A549 (cell line): ENCODE data around the gene CNTNAP1. TPM values are rescaled to one million over a fixed set of nuclear protein-coding genes. Genes with fewer than 3 reads are reported as not detected.
"Not testable (repeated sequence)": the region's sequence is repeated elsewhere in the genome, so short reads cannot be mapped to it uniquely, and the experiment has no call there.

Source experiments
- ATAC-seq, 2 experiments: fragments of 200-7000 bp in 1 of 2; fragments of >200 bp in 1 of 2; cut with Nextera tagmentation in 1 of 2; cut with Tn5 transposase in 1 of 2; 3 replicates each; pipeline versions ENCODE4 v1.8.0 to v1.9.1; 2018 to 2020; ENCODE audit warnings: mild to moderate bottlenecking in 1 of 2, moderate library complexity in 1 of 2
- CTCF ChIA-PET: fragments of 300-600 bp; sonication (Branson Sonifier 250); formaldehyde crosslinking; extraction: SDS; loops from one replicate; lab custom pipeline; 2021; ENCODE audit warnings: antibody characterized with exemption, inconsistent platforms; lab: Yijun Ruan, JAX
- POLR2A ChIA-PET: fragments of 350-600 bp; formaldehyde crosslinking; extraction: SDS; loops from one replicate; lab custom pipeline; 2021; ENCODE audit warnings: antibody characterized with exemption, inconsistent platforms; lab: Yijun Ruan, JAX
- DNase-seq, 2 experiments: peaks; one replicate each; pipeline versions ENCODE4 v3.0.0 to v3.0.0-alpha.2; 2011 to 2016; ENCODE audit warnings: low read depth in 1 of 2, low spot score in 1 of 2
- FAIRE-seq: peaks from 2 replicates; lab custom pipeline; 2011; peaks lifted over from hg19 to GRCh38; lab: Jason Lieb, UNC
- H3K27ac ChIP-seq, 2 experiments: fragments of >200 bp; sonication (Bioruptor Twin); formaldehyde crosslinking; 3 replicates each; pipeline ENCODE4 v1.5.1; 2016 to 2017
- H3K4me1 ChIP-seq: fragments of >200 bp; sonication (Bioruptor Twin); formaldehyde crosslinking; 3 replicates; pipeline ENCODE4 v1.6.1; 2016
- H3K4me2 ChIP-seq: fragments of >200 bp; sonication (Bioruptor Twin); formaldehyde crosslinking; 3 replicates; pipeline ENCODE4 v1.6.1; 2016
- H3K4me3 ChIP-seq: fragments of >200 bp; sonication (Bioruptor Twin); formaldehyde crosslinking; 3 replicates; pipeline ENCODE4 v1.5.1; 2016
- H3K9me3 ChIP-seq: fragments of >200 bp; sonication (Bioruptor Twin); formaldehyde crosslinking; 3 replicates; pipeline ENCODE4 v1.6.1; 2016
- CBX2 ChIP-seq: fragments of 200-600 bp; sonication (generic); IDR thresholded peaks from 2 replicates; pipeline ENCODE4 v1.6.1; 2016; ENCODE audit warnings: low read depth, mild to moderate bottlenecking, borderline replicate concordance
- CEBPB ChIP-seq, 2 experiments: fragments of >200 bp in 1 of 2; sonication (Bioruptor Twin) in 1 of 2; formaldehyde crosslinking in 1 of 2; IDR thresholded peaks; 2 replicates each; pipeline ENCODE4 v1.6.1; 2012 to 2016
- CHD2 ChIP-seq: fragments of 150-350 bp; IDR thresholded peaks from 2 replicates; pipeline ENCODE4 v1.6.1; 2014; ENCODE audit warnings: low read length; ENCODE audit not compliant: partially characterized antibody
- EHF ChIP-seq: fragments of 250-450 bp; sonication (Bioruptor Pico); IDR thresholded peaks from 2 replicates; pipeline ENCODE4 v1.5.0; 2020; ENCODE audit warnings: mild to moderate bottlenecking
- EP300 ChIP-seq, 2 experiments: fragments of >200 bp; sonication (Bioruptor Twin); formaldehyde crosslinking; IDR thresholded peaks; 2 replicates in 1 of 2; 3 replicates in 1 of 2; pipeline ENCODE4 v1.6.1; 2016 to 2017
- HDAC2 ChIP-seq: fragments of 200-600 bp; sonication (generic); IDR thresholded peaks from 2 replicates; pipeline ENCODE4 v1.6.1; 2016
- HOXB5 ChIP-seq: fragments of 250-450 bp; sonication (Bioruptor Pico); IDR thresholded peaks from 2 replicates; pipeline ENCODE4 v1.5.0; 2020; ENCODE audit warnings: mild to moderate bottlenecking, moderate library complexity
- JUNB ChIP-seq: fragments of >200 bp; sonication (Bioruptor Twin); formaldehyde crosslinking; IDR thresholded peaks from 2 replicates; pipeline ENCODE4 v1.6.1; 2016
- KDM1A ChIP-seq: fragments of 200-600 bp; sonication (generic); IDR thresholded peaks from 2 replicates; pipeline ENCODE4 v1.6.1; 2016; ENCODE audit warnings: low read depth, mild to moderate bottlenecking
- MYC ChIP-seq: IDR thresholded peaks from 2 replicates; pipeline ENCODE4 v1.6.1; 2012; ENCODE audit warnings: mild to moderate bottlenecking, inconsistent platforms, low read length, improper control_type of control experiment, borderline replicate concordance
- RCOR1 ChIP-seq: fragments of 150-350 bp; IDR thresholded peaks from 2 replicates; pipeline ENCODE4 v1.6.1; 2014; ENCODE audit warnings: antibody characterized with exemption, low read length, low read depth
- TP53 ChIP-seq: fragments of 250-450 bp; sonication (Bioruptor Pico); IDR thresholded peaks from 2 replicates; pipeline ENCODE4 v1.5.0; 2021; ENCODE audit warnings: mild to moderate bottlenecking, moderate library complexity
- ZFP36 ChIP-seq: fragments of 450-650 bp; IDR thresholded peaks from 2 replicates; pipeline ENCODE4 v1.6.1; 2014; ENCODE audit warnings: borderline replicate concordance; ENCODE audit not compliant: partially characterized antibody
- ZNF302 ChIP-seq: fragments of 250-450 bp; sonication (Bioruptor Pico); IDR thresholded peaks from 2 replicates; pipeline ENCODE4 v1.9.0; 2021; ENCODE audit warnings: inconsistent platforms, mild to moderate bottlenecking, moderate library complexity
- WGBS: methylation state at CpG from one replicate; pipeline ENCODE4 v1.1.6; 2017; ENCODE audit errors: missing lambda C conversion rate; 5-methylcytosine and 5-hydroxymethylcytosine counted together
- polyA plus RNA-seq, 4 experiments: library from polyadenylated mRNA; depleted of rRNA in 3 of 4; stranded (reverse); fragments of >200 nt; fragmentation: RNase III in 1 of 4; extraction: RNeasy Plus Mini Kit Qiagen cat#74134 plus additional on column Dnase treatment in 1 of 4; gene quantifications; 2 replicates in 3 of 4; 3 replicates in 1 of 4; pipeline ENCODE4 v1.2.3, GENCODE V29; 2011 to 2017
- TF ChIP-seq, protein P1 (sequence below): IDR thresholded peaks from 2 replicates; pipeline ENCODE4 v1.6.1; 2012
- TF ChIP-seq, protein P2 (sequence below): fragments of 250-450 bp; sonication (Bioruptor Pico); IDR thresholded peaks from 2 replicates; pipeline ENCODE4 v1.5.0; 2021; ENCODE audit warnings: mild to moderate bottlenecking, moderate library complexity, borderline replicate concordance

CNTNAP1 gene
- polyA plus RNA-seq, 2 of the 4 experiments (the other 2 are of a cell fraction) = 6.3 to 8.2 TPM

DNA sequence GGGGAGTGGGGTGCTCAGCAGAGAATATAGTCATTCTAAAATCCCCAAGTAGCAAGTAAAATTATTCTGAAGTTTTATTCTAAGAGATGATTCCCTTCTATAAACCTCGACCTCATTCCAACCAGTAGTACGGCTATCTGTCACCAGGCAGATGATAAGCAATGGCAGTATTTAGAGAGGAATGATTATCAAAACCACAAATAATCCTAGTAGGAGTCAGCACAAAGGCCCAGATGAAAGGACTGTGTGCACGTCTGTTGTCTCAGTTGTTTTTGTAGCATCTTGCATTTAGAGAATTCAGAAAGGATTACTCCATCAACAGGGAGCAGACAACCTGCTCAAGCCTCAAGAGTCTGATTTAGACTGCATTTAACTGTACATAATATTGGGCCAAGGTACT, 41.3 kb downstream of the CNTNAP1 start:
- CTCF ChIA-PET = interaction anchor here (0.9 to 1.9 kb wide), 3 partner anchors 10 to 101 kb away, joined by 4 to 6 read pairs (median 5); partner anchors contain the start of gene BECN1
- DNase-seq (no peak), FAIRE-seq (no peak), ATAC-seq (no peak)
- 93% methylated on average over 3 of the region's 3 CpGs for WGBS
- H3K27ac ChIP-seq = no peak overlapping the region
- H3K4me1 ChIP-seq = no peaks in the 10 kb centered on the region
- no peaks in the 10 kb centered on the region for H3K9me3 ChIP-seq
- POLR2A ChIA-PET = no interaction called here
- H3K4me2 ChIP-seq = no peak overlapping the region
- no peak for TF ChIP-seq CBX2
- TF ChIP-seq ZNF302 = no peak
- TF ChIP-seq, protein P1, sequence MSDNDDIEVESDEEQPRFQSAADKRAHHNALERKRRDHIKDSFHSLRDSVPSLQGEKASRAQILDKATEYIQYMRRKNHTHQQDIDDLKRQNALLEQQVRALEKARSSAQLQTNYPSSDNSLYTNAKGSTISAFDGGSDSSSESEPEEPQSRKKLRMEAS = no peak
- no peak for TF ChIP-seq EP300 (IDR thresholded peaks at IDR 0.05)
- TF ChIP-seq EHF (CRISPR knock-in tag) = no peak
- TF ChIP-seq, protein P2, sequence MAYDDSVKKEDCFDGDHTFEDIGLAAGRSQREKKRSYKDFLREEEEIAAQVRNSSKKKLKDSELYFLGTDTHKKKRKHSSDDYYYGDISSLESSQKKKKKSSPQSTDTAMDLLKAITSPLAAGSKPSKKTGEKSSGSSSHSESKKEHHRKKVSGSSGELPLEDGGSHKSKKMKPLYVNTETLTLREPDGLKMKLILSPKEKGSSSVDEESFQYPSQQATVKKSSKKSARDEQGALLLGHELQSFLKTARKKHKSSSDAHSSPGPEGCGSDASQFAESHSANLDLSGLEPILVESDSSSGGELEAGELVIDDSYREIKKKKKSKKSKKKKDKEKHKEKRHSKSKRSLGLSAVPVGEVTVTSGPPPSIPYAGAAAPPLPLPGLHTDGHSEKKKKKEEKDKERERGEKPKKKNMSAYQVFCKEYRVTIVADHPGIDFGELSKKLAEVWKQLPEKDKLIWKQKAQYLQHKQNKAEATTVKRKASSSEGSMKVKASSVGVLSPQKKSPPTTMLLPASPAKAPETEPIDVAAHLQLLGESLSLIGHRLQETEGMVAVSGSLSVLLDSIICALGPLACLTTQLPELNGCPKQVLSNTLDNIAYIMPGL (CRISPR knock-in tag) = no peak
- no peak for TF ChIP-seq HDAC2
- TF ChIP-seq TP53 = no peak
- no peak for TF ChIP-seq MYC
- no peak for TF ChIP-seq RCOR1
- no peak for TF ChIP-seq JUNB
- no peak for TF ChIP-seq HOXB5
- no peak overlapping the region for H3K4me3 ChIP-seq

DNA sequence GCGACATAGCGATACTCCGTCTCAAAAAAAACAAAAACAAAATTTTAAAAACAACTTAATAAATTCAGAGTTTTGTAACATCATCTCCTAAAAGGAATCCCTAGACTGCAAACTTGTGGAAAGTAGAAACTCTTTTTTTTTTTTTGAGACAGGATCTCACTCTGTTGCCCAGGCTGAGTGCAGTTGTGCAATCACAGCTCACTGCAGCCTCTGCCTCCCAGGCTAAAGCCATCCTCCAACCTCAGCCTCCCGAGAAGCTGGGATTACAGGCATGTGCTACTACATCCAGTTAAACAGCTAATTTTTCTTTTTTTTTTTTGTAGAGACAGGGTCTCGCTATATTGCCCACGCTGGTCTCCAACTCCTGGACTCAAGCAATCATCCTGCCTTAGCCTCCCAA, 42.8 kb downstream of the CNTNAP1 start:
- ChIA-PET CTCF (interaction anchor here (0.8 to 1.9 kb wide), 8 partner anchors 8 to 143 kb away, joined by 3 to 6 read pairs (median 4); partner anchors contain the start of genes BECN1 and VPS25), POLR2A (no interaction called here)
- no peak for TF ChIP-seq ZFP36
- TF ChIP-seq CEBPB (IDR thresholded peaks at IDR 0.05) = peak; percentile 26 to 59; a peak in 3 of 4 replicates
- Histone ChIP-seq H3K9me3 (no peaks in the 10 kb centered on the region), H3K4me1 (no peaks in the 10 kb centered on the region), H3K4me3 (no peak overlapping the region), H3K4me2 (no peak overlapping the region), H3K27ac (no peak overlapping the region)
- no peak for FAIRE-seq
- no peak for DNase-seq
- no peak for ATAC-seq
- 95% methylated on average over 6 of the region's 6 CpGs for WGBS

DNA sequence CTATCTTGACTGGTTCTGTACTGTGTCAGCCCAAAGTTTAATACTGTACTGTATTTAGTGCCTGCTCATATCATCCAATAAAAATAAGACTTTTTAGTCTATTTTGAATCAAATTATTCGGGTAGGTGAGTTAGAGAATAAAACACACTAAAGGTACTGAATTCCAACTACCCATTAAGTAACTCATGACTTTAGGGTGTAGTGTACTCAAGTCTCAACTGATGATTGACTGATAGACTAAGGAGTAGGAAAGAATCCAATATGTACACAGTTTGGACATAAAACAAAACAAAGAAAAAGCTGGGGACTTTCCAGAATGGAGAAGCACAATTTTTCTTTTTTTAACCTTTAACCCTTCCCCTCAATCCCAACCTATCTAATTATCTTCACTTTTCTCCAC, 58.4 kb downstream of the CNTNAP1 start:
- CTCF ChIA-PET = interaction anchor here (1.1 kb wide), 1 partner anchor 23 kb away, joined by 5 read pairs; no protein-coding TSS in a partner anchor
- peak; percentile 81 for FAIRE-seq

DNA sequence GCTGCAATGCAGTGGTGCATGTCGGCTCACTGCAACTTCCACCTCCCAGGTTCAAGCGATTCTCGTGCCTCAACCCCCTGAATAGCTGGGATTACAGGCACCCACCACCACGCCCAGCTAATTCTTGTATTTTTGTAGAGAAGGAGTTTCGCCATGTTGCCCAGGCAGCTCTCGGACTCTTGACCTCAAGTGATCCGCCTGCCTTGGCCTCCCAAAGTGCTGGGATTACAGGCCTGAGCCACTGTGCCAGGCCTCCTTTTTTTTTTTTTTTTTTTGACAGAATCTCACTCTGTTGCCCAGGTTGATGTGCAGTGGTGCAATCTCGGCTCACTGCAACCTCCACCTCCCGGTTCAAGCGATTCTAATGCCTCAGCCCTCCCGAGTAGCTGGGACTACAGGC, 60.6 kb downstream of the CNTNAP1 start:
- H3K9me3 ChIP-seq, H3K27ac ChIP-seq, H3K4me3 ChIP-seq, ATAC-seq, DNase-seq, H3K4me1 ChIP-seq, FAIRE-seq, POLR2A ChIA-PET, H3K4me2 ChIP-seq: not testable (repeated sequence)
- WGBS = 94% methylated on average over 11 of the region's 11 CpGs
- CTCF ChIA-PET = interaction anchor here (0.6 to 2.3 kb wide), 13 partner anchors 11 to 165 kb away, joined by 3 to 10 read pairs (median 6); partner anchors contain the start of genes BECN1, PSMC3IP and RAMP2

More for the DNA sequence above, 58.4 kb downstream of the CNTNAP1 start:
- TF ChIP-seq RCOR1 (no peak), ZNF302 (no peak), CHD2 (no peak), KDM1A (no peak)
- TF ChIP-seq, all 56 proteins: peak for 0
- POLR2A ChIA-PET = no interaction called here
- no peak for DNase-seq
- WGBS = 16% methylated on average over 1 of the region's 1 CpG
- Histone ChIP-seq H3K27ac (no peak overlapping the region), H3K4me1 (peaks cover 9% of the 10 kb centered on the region; the same call in 2 of the 3 replicates), H3K9me3 (peaks cover 6% of the 10 kb centered on the region; the same call in 1 of the 3 replicates), H3K4me2 (no peak overlapping the region), H3K4me3 (no peak overlapping the region)
- no peak for ATAC-seq
